C4-2B (cell line): ENCODE measurements around the gene CES3.

Source experiments
- CTCF ChIP-seq: fragments of 450-650 bp; conservative IDR thresholded peaks from 2 replicates; pipeline ENCODE4 v1.5.1; 2017; ENCODE audit warnings: mild to moderate bottlenecking
- ZFX ChIP-seq: fragments of 450-650 bp; IDR thresholded peaks from 2 replicates; pipeline ENCODE4 v1.6.1; 2017

GRCh38 chr16:66968847-66969246 is 7.8 kb downstream of the CES3 start:
- no peak for TF ChIP-seq CTCF
- TF ChIP-seq ZFX, result no peak
